B cell (primary cell): ENCODE results near the gene KCNH1.

Source experiments
- CTCF ChIP-seq: fragments of 200-600 bp; IDR thresholded peaks from one replicate; pipeline ENCODE4 v1.8.0; 2022; ENCODE audit warnings: antibody characterized with exemption, mild to moderate bottlenecking
- EZH2 ChIP-seq: IDR thresholded peaks from 2 replicates; pipeline ENCODE4 v1.6.1; 2012; ENCODE audit warnings: borderline replicate concordance, low read depth, mild to moderate bottlenecking, moderate library complexity, low read length; ENCODE audit not compliant: insufficient read depth, poor library complexity, severe bottlenecking

GRCh38 chr1:210758261-210758660 is 375.7 kb downstream of the KCNH1 start:
- TF ChIP-seq CTCF (no peak), EZH2 (no peak)
